GM23248 (cell line): ENCODE results near the gene NFIX. TPM values are rescaled to one million over a fixed set of nuclear protein-coding genes. Genes with fewer than 3 reads are reported as not detected.

ENCODE experiments used
- DNase-seq: peaks from one replicate; pipeline ENCODE4 v3.0.0-alpha.2; 2015
- H2AFZ ChIP-seq: fragments of 200-600 bp; sonication (generic); 2 replicates; pipeline ENCODE4 v1.6.1; 2016; ENCODE audit warnings: antibody characterized with exemption
- H3F3A ChIP-seq: fragments of 200-600 bp; sonication (generic); 2 replicates; pipeline ENCODE4 v1.6.1; 2016; ENCODE audit warnings: mild to moderate bottlenecking, antibody characterized with exemption, mixed run types; ENCODE audit not compliant: insufficient read depth
- H3K27ac ChIP-seq: fragments of 200-600 bp; sonication (generic); 2 replicates; pipeline ENCODE4 v1.5.1; 2016; ENCODE audit warnings: mild to moderate bottlenecking
- H3K27me3 ChIP-seq: fragments of 200-600 bp; sonication (generic); replicated peaks from 2 replicates; pipeline ENCODE4 v1.6.1; 2016; ENCODE audit warnings: mild to moderate bottlenecking; ENCODE audit not compliant: insufficient read depth
- H3K36me3 ChIP-seq: fragments of 200-600 bp; sonication (generic); 2 replicates; pipeline ENCODE4 v1.6.1; 2016; ENCODE audit warnings: low read depth, mild to moderate bottlenecking
- H3K4me1 ChIP-seq: fragments of 200-600 bp; sonication (generic); 2 replicates; pipeline ENCODE4 v1.6.1; 2016; ENCODE audit warnings: mild to moderate bottlenecking; ENCODE audit not compliant: insufficient read depth
- H3K4me2 ChIP-seq: fragments of 200-600 bp; sonication (generic); one replicate; pipeline ENCODE4 v1.6.1; 2016; ENCODE audit warnings: mild to moderate bottlenecking; ENCODE audit not compliant: unreplicated experiment
- H3K4me3 ChIP-seq: fragments of 200-600 bp; sonication (generic); 2 replicates; pipeline ENCODE4 v1.5.1; 2016; ENCODE audit warnings: mild to moderate bottlenecking
- H3K79me2 ChIP-seq: fragments of 200-600 bp; sonication (generic); 2 replicates; pipeline ENCODE4 v1.6.1; 2016; ENCODE audit warnings: mild to moderate bottlenecking; ENCODE audit not compliant: insufficient read depth
- H3K9ac ChIP-seq: fragments of 200-600 bp; sonication (generic); 2 replicates; pipeline ENCODE4 v1.6.1; 2016; ENCODE audit warnings: mild to moderate bottlenecking
- H3K9me2 ChIP-seq: fragments of 200-600 bp; sonication (generic); 2 replicates; pipeline ENCODE4 v1.6.1; 2016; ENCODE audit warnings: mixed run types, mild to moderate bottlenecking, moderate library complexity; ENCODE audit not compliant: insufficient read depth
- H3K9me3 ChIP-seq: fragments of 200-600 bp; sonication (generic); one replicate; pipeline ENCODE4 v1.6.1; 2017; ENCODE audit warnings: low read depth
- H4K20me1 ChIP-seq: fragments of 200-600 bp; sonication (generic); 2 replicates; pipeline ENCODE4 v1.6.0; 2016; ENCODE audit not compliant: insufficient read depth
- EZH2 ChIP-seq: fragments of 200-600 bp; sonication (generic); IDR thresholded peaks from 2 replicates; pipeline ENCODE4 v1.6.1; 2018; ENCODE audit warnings: antibody characterized with exemption, mild to moderate bottlenecking; ENCODE audit not compliant: insufficient read depth, poor library complexity, severe bottlenecking
- EZH2phosphoT487 ChIP-seq: fragments of 200-600 bp; sonication (generic); IDR thresholded peaks from 2 replicates; pipeline ENCODE4 v1.6.1; 2018; ENCODE audit warnings: antibody characterized with exemption, moderate library complexity, mild to moderate bottlenecking, low read depth; ENCODE audit not compliant: insufficient read depth
- WGBS, 2 experiments: methylation state at CpG; one replicate each; pipeline ENCODE4 v1.1.6; 2015 to 2017; ENCODE audit warnings: low lambda C conversion rate in 2 of 2, low coverage in 1 of 2; ENCODE audit errors: missing lambda C conversion rate in 2 of 2; 5-methylcytosine and 5-hydroxymethylcytosine counted together
- in situ Hi-C: fragments of 300-500 bp; cut with MboI; formaldehyde crosslinking; loops from 2 replicates; pipeline ENCODE4 v1.15.0; 2020
- polyA plus RNA-seq: library from polyadenylated mRNA; unstranded; fragments of >200 nt; fragmentation: Nextera tagmentation; extraction: Ambion mirVana; gene quantifications from 2 replicates; pipeline ENCODE4 v1.2.1, GENCODE V29; 2016
- total RNA-seq: library from RNA; depleted of rRNA; stranded (reverse); fragments of >200 nt; shearing (Covaris generic); gene quantifications from 2 replicates; pipeline ENCODE4 v1.2.3, GENCODE V29; 2014; rRNA removed

The NFIX gene
- total and polyA plus RNA-seq, 2 experiments from 2014 or later: 60.8 to 71.0 TPM

GRCh38 chr19:13138916-13139198, 143.6 kb downstream of the NFIX start:
- in situ Hi-C loops: no loop called here
- Histone ChIP-seq H2AFZ (no peak overlapping the region), H3K9me3 (no peaks in the 10 kb centered on the region), H4K20me1 (no peaks in the 10 kb centered on the region), H3K36me3 (peaks cover 18% of the 10 kb centered on the region), H3K79me2 (peaks cover 49% of the 10 kb centered on the region), H3K4me2 (no peak overlapping the region), H3K27me3 (no peaks in the 10 kb centered on the region), H3K27ac (no peak overlapping the region), H3K4me3 (no peak overlapping the region), H3K9ac (no peak overlapping the region), H3K4me1 (peaks cover 20% of the 10 kb centered on the region), H3K9me2 (no peaks in the 10 kb centered on the region), H3F3A (peaks cover 27% of the 10 kb centered on the region)
- 85 to 87% methylated on average over 9 to 10 of the region's 10 CpGs for WGBS, 2 experiments
- TF ChIP-seq EZH2 (no peak), EZH2phosphoT487 (no peak)
- no peak for DNase-seq

- in situ Hi-C loops: no loop called here
- Histone ChIP-seq H3K9ac (0 out of 2 replicates have a peak overlapping the region, but pooled peaks have one; percentile 10), H3K27ac (no peak overlapping the region), H3K36me3 (peaks cover 23% of the 10 kb centered on the region; the same call in 1 of the 2 replicates), H3F3A (peaks cover 23% of the 10 kb centered on the region), H3K4me2 (no peak overlapping the region), H2AFZ (no peak overlapping the region), H3K9me3 (no peaks in the 10 kb centered on the region), H3K27me3 (no peaks in the 10 kb centered on the region), H3K4me1 (peaks cover 12% of the 10 kb centered on the region), H3K9me2 (no peaks in the 10 kb centered on the region), H3K79me2 (peaks cover 49% of the 10 kb centered on the region), H3K4me3 (no peak overlapping the region), H4K20me1 (no peaks in the 10 kb centered on the region)
- WGBS, 2 experiments: 77 to 83% methylated on average over 8 to 11 of the region's 11 CpGs
- no peak for DNase-seq
- TF ChIP-seq EZH2: no peak
- TF ChIP-seq EZH2phosphoT487: no peak
Measured at GRCh38 chr19:13139633-13140311, 144.5 kb downstream of the NFIX start.

DNA sequence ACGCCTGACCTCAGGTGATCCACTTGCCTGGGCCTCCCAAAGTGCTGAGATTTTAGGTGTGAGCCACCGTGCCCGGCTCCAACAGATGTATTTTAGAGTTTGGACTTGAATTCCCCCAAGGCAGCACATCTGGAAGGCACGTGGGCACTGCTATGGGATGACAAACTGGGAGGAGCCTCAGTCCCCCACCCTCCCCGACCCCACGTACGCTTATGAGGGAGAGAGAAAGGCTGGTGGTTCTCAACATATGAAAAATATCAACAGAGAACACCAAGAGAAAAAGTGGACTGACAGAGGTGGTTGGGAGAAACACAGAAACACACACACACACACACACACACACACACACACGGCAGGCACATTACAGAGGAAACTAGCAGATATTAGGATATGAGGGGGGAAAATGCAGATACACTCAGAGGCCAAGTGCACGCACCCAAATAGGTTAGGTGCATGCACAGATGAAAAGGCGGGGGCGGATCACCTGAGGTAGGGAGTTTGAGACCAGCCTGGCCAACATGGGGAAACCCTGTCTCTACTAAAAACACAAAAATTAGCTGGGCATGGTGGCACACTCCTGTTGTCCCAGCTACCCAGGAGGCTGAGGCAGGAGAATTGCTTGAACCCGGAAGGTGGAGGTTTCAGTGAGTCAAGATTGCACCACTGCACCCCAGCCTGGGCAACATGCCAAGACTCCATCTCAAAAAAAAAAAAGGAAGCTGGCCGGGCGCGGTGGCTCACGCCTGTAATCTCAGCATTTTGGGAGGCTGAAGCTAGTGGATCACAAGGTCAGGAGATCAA, 151.7 kb downstream of the NFIX start:
- peaks cover 32% of the 10 kb centered on the region for H3F3A ChIP-seq
- no peaks in the 10 kb centered on the region for H3K9me3 ChIP-seq
- H3K9me2 ChIP-seq: no peaks in the 10 kb centered on the region
- H3K79me2 ChIP-seq: peaks cover 46% of the 10 kb centered on the region
- H3K4me2 ChIP-seq: no peak overlapping the region
- peaks cover 26% of the 10 kb centered on the region for H3K4me1 ChIP-seq
- no peaks in the 10 kb centered on the region for H3K27me3 ChIP-seq
- peak overlapping the region; percentile 28; the same call in 1 of the 2 replicates for H3K27ac ChIP-seq
- in situ Hi-C loops: no loop called here
- H3K36me3 ChIP-seq: peaks cover 6% of the 10 kb centered on the region; the same call in 1 of the 2 replicates
- H4K20me1 ChIP-seq: no peaks in the 10 kb centered on the region
- H3K4me3 ChIP-seq: no peak overlapping the region
- no peak for TF ChIP-seq EZH2
- no peak for TF ChIP-seq EZH2phosphoT487
- WGBS, 2 experiments: 26 to 31% methylated on average over 16 of the region's 16 CpGs
- no peak overlapping the region for H3K9ac ChIP-seq
- DNase-seq: peak; percentile 59
- no peak overlapping the region for H2AFZ ChIP-seq

Other genes starting within 250 kb of the NFIX start
- not detected in 2 replicates for gene BEST2, start 243.7 kb upstream of the NFIX start, total RNA-seq
- not detected in 2 replicates for gene BEST2, start 243.7 kb upstream of the NFIX start, polyA plus RNA-seq
- gene HOOK2, start 219.9 kb upstream of the NFIX start, total RNA-seq: 17.1 TPM in 2 replicates
- gene HOOK2, start 219.9 kb upstream of the NFIX start, polyA plus RNA-seq: 11.8 and 12.4 TPM in 2 replicates
- 159 and 195 TPM in 2 replicates for gene JUNB, start 204.0 kb upstream of the NFIX start, total RNA-seq
- 95.1 and 96.2 TPM in 2 replicates for gene JUNB, start 204.0 kb upstream of the NFIX start, polyA plus RNA-seq
- gene PRDX2, start 193.7 kb upstream of the NFIX start, total RNA-seq: 230 TPM in 2 replicates
- gene PRDX2, start 193.7 kb upstream of the NFIX start, polyA plus RNA-seq: 252 TPM in 2 replicates
- not detected in 2 replicates for gene THSD8, start 193.4 kb upstream of the NFIX start, total RNA-seq
- 10.8 and 12.5 TPM in 2 replicates for gene THSD8, start 193.4 kb upstream of the NFIX start, polyA plus RNA-seq
- gene RNASEH2A, start 188.9 kb upstream of the NFIX start, total RNA-seq: 8.2 and 16.9 TPM in 2 replicates
- 23.8 and 32.3 TPM in 2 replicates for gene RNASEH2A, start 188.9 kb upstream of the NFIX start, polyA plus RNA-seq
- gene RTBDN, start 160.9 kb upstream of the NFIX start, total RNA-seq: not detected in 2 replicates
- gene RTBDN, start 160.9 kb upstream of the NFIX start, polyA plus RNA-seq: not detected in 2 replicates
- gene MAST1, start 157.0 kb upstream of the NFIX start, total RNA-seq: 1.8 TPM in 1 of 2 replicates, not detected in the other
- 0.24 TPM in 1 of 2 replicates, not detected in the other for gene MAST1, start 157.0 kb upstream of the NFIX start, polyA plus RNA-seq
- gene DNASE2, start 114.0 kb upstream of the NFIX start, total RNA-seq: 35.4 and 40.9 TPM in 2 replicates
- 51.7 and 52.4 TPM in 2 replicates for gene DNASE2, start 114.0 kb upstream of the NFIX start, polyA plus RNA-seq
- 0.11 TPM in 1 of 2 replicates, not detected in the other for gene KLF1, start 108.3 kb upstream of the NFIX start, total RNA-seq
- gene KLF1, start 108.3 kb upstream of the NFIX start, polyA plus RNA-seq: not detected in 2 replicates
- gene GCDH, start 104.3 kb upstream of the NFIX start, total RNA-seq: 22.5 and 30.0 TPM in 2 replicates
- gene GCDH, start 104.3 kb upstream of the NFIX start, polyA plus RNA-seq: 20.0 and 20.7 TPM in 2 replicates
- 0.25 TPM in 1 of 2 replicates, not detected in the other for gene SYCE2, start 76.2 kb upstream of the NFIX start, total RNA-seq
- gene SYCE2, start 76.2 kb upstream of the NFIX start, polyA plus RNA-seq: 0.49 and 0.56 TPM in 2 replicates
- gene FARSA, start 61.8 kb upstream of the NFIX start, total RNA-seq: 33.5 and 39.2 TPM in 2 replicates
- gene FARSA, start 61.8 kb upstream of the NFIX start, polyA plus RNA-seq: 79.9 and 83.4 TPM in 2 replicates
- gene CALR, start 56.9 kb upstream of the NFIX start, total RNA-seq: 1,238 and 1,432 TPM in 2 replicates
- 1,015 and 1,067 TPM in 2 replicates for gene CALR, start 56.9 kb upstream of the NFIX start, polyA plus RNA-seq
- gene RAD23A, start 49.6 kb upstream of the NFIX start, total RNA-seq: 88.5 and 107 TPM in 2 replicates
- 177 and 182 TPM in 2 replicates for gene RAD23A, start 49.6 kb upstream of the NFIX start, polyA plus RNA-seq
- 41.6 and 48.4 TPM in 2 replicates for gene GADD45GIP1, start 38.3 kb upstream of the NFIX start, total RNA-seq
- 132 and 136 TPM in 2 replicates for gene GADD45GIP1, start 38.3 kb upstream of the NFIX start, polyA plus RNA-seq
- gene DAND5, start 25.9 kb upstream of the NFIX start, total RNA-seq: not detected in 2 replicates
- gene DAND5, start 25.9 kb upstream of the NFIX start, polyA plus RNA-seq: not detected in 2 replicates
- not detected in 2 replicates for gene LYL1, start 107.4 kb downstream of the NFIX start, total RNA-seq
- gene LYL1, start 107.4 kb downstream of the NFIX start, polyA plus RNA-seq: 0.18 TPM in 1 of 2 replicates, not detected in the other
- 30.4 and 33.0 TPM in 2 replicates for gene TRMT1, start 121.3 kb downstream of the NFIX start, total RNA-seq
- 27.0 and 31.8 TPM in 2 replicates for gene TRMT1, start 121.3 kb downstream of the NFIX start, polyA plus RNA-seq
- 104 and 105 TPM in 2 replicates for gene NACC1, start 122.8 kb downstream of the NFIX start, total RNA-seq
- 1.4 and 2.6 TPM in 2 replicates for gene NACC1, start 122.8 kb downstream of the NFIX start, polyA plus RNA-seq
- 56.4 and 80.5 TPM in 2 replicates for gene STX10, start 154.9 kb downstream of the NFIX start, total RNA-seq
- gene STX10, start 154.9 kb downstream of the NFIX start, polyA plus RNA-seq: 55.6 and 62.4 TPM in 2 replicates
- gene IER2, start 154.9 kb downstream of the NFIX start, total RNA-seq: 27.8 and 30.4 TPM in 2 replicates
- 84.0 and 88.6 TPM in 2 replicates for gene IER2, start 154.9 kb downstream of the NFIX start, polyA plus RNA-seq